ENCODE results near the gene LHX3. TPM values are rescaled to one million over a fixed set of nuclear protein-coding genes. Genes with fewer than 3 reads are reported as not detected.

Gene LHX3
- total and polyA plus RNA-seq, 10 of the 15 experiments (the other 5 are each of a cell fraction or from before 2014, with no cell fraction given): not detected

GRCh38 chr9:136189394-136190236 is 15.3 kb downstream of the LHX3 start (continued):
- TF ChIP-seq ZNF274 (IDR thresholded peaks at IDR 0.05; ENCODE audit: insufficient read depth, insufficient read length): no peak
- no peak for TF ChIP-seq E4F1 (IDR thresholded peaks at IDR 0.05; ENCODE audit: borderline replicate concordance, partially characterized antibody)
- no peak for TF ChIP-seq RAD51 (IDR thresholded peaks at IDR 0.05)

GRCh38 chr9:136187683-136188586 is 17.0 kb downstream of the LHX3 start:
- RAD21 ChIA-PET (ENCODE audit: unreplicated experiment): interaction anchor here (0.6 kb wide), 1 partner anchor 369 kb away, joined by 4 read pairs; no protein-coding TSS in a partner anchor
- POLR2A ChIA-PET: no interaction called here
- WGBS (ENCODE audit: insufficient coverage, insufficient replicate concordance, low lambda C conversion rate, missing lambda C conversion rate): 39% methylated on average over 21 of the region's 25 CpGs
- Histone ChIP-seq H2AFZ (ENCODE audit: control insufficient read depth, low read depth, low read length) (no peak overlapping the region), H4K20me1 (ENCODE audit: control insufficient read depth, insufficient read depth) (no peaks in the 10 kb centered on the region), H3K9me3 (replicated peaks; ENCODE audit: control insufficient read depth, insufficient read depth, low read length) (no peaks in the 10 kb centered on the region), H3K4me3 (no peak overlapping the region), H3K79me2 (ENCODE audit: control insufficient read depth, insufficient read depth, low read length) (no peaks in the 10 kb centered on the region), H3K36me3 (ENCODE audit: control insufficient read depth in 2 of 2, insufficient read depth in 2 of 2, low read length in 1 of 2) (no peaks in the 10 kb centered on the region), H3K27ac (ENCODE audit: control insufficient read depth, insufficient read depth) (no peak overlapping the region), H3K4me2 (ENCODE audit: control insufficient read depth, insufficient read depth) (no peak overlapping the region), H3K27me3 (replicated peaks in 1 of 2; ENCODE audit: control insufficient read depth in 2 of 2, insufficient read depth in 2 of 2, low read length in 1 of 2) (no peaks in the 10 kb centered on the region; a peak in 3 of 4 replicates), H3K4me1 (ENCODE audit: control insufficient read depth, insufficient read depth, low read length) (no peaks in the 10 kb centered on the region), H3K9ac (ENCODE audit: control insufficient read depth, insufficient read depth, low read length) (no peak overlapping the region)
- in situ Hi-C loops (cut with MboI): no loop called here
- intact Hi-C loops (cut with micrococcal nuclease; ENCODE audit: unreplicated experiment): no loop called here
- no peak for DNase-seq (ENCODE audit: low read depth, low spot score)
- no peak for ATAC-seq
- no peak for FAIRE-seq
- SMC1A ChIA-PET (ENCODE audit: uncharacterized antibody, unreplicated experiment): no interaction called here
- CTCF ChIA-PET: no interaction called here
- no TSS peak for BruUV-seq (replicated peaks)
- no peak for TF ChIP-seq KDM1A (IDR thresholded peaks at IDR 0.05; ENCODE audit: borderline replicate concordance)
- no peak for TF ChIP-seq ZBTB11 (CRISPR knock-in tag; IDR thresholded peaks at IDR 0.05)
- TF ChIP-seq BHLHE40 (IDR thresholded peaks at IDR 0.05; ENCODE audit: borderline replicate concordance in 1 of 2, low read depth in 2 of 2, low read length in 1 of 2): no peak
- TF ChIP-seq SKIL (IDR thresholded peaks at IDR 0.05; ENCODE audit: low read depth, poor library complexity, severe bottlenecking): no peak
- TF ChIP-seq E2F4 (IDR thresholded peaks at IDR 0.05; ENCODE audit: low read depth, low read length): no peak

Measured in GM12878 (cell line).